Activated CD8-positive, alpha-beta T cell treated with anti-CD3 and anti-CD28 coated beads, Interleukin-2, amount 10 ng/mL, durations not matched to agents 7 days and 5 days (primary cell): ENCODE measurements around the gene AFAP1L2. TPM values are rescaled to one million over a fixed set of nuclear protein-coding genes. Genes with fewer than 3 reads are reported as not detected.

Experiments used
- ATAC-seq: fragments of 150-1000 bp; cut with Tn5 transposase; one replicate; pipeline ENCODE4 v1.10.0; 2021; ENCODE audit warnings: moderate library complexity
- CTCF ChIA-PET: fragments of 350-600 bp; sonication (Branson Sonifier 250); formaldehyde crosslinking; loops from one replicate; lab custom pipeline; 2021; ENCODE audit warnings: antibody characterized with exemption; lab: Charles Lee
- POLR2A ChIA-PET: fragments of 350-600 bp; sonication (Branson Sonifier 250); formaldehyde crosslinking; loops from one replicate; lab custom pipeline; 2021; ENCODE audit warnings: antibody characterized with exemption; lab: Charles Lee
- DNase-seq: peaks from one replicate; pipeline ENCODE4 v3.0.0-alpha.2; 2020
- H3K27ac Mint-ChIP-seq: one replicate; pipeline ENCODE4 v1.8.0; 2021; ENCODE audit warnings: mild to moderate bottlenecking, mixed read lengths
- H3K27me3 Mint-ChIP-seq: one replicate; pipeline ENCODE4 v1.8.0; 2021; ENCODE audit warnings: low read depth, mixed read lengths
- H3K36me3 Mint-ChIP-seq: one replicate; pipeline ENCODE4 v1.8.0; 2021; ENCODE audit warnings: low read depth, mixed read lengths
- H3K4me1 Mint-ChIP-seq: one replicate; pipeline ENCODE4 v1.8.0; 2021; ENCODE audit warnings: low read depth, mixed read lengths
- H3K4me3 Mint-ChIP-seq: one replicate; pipeline ENCODE4 v1.8.0; 2021; ENCODE audit warnings: mild to moderate bottlenecking, mixed read lengths
- H3K9me3 Mint-ChIP-seq: one replicate; pipeline ENCODE4 v1.8.0; 2022; ENCODE audit warnings: mixed read lengths; ENCODE audit not compliant: insufficient read depth
- total RNA-seq, 2 experiments: library from RNA; stranded (reverse); gene quantifications; one replicate each; pipeline ENCODE4 v1.2.3, GENCODE V29; 2021

The AFAP1L2 gene
- total RNA-seq, 2 experiments from 2014 or later: 4.0 to 4.8 TPM

- Mint-ChIP-seq H3K9me3 (no peaks in the 10 kb centered on the region), H3K27ac (no peak overlapping the region), H3K27me3 (peaks cover 4% of the 10 kb centered on the region), H3K4me3 (no peak overlapping the region), H3K4me1 (peaks cover 14% of the 10 kb centered on the region), H3K36me3 (no peaks in the 10 kb centered on the region)
- DNase-seq: no peak
- ChIA-PET POLR2A (no interaction called here), CTCF (interaction anchor here (1.5 kb wide), 1 partner anchor 19 kb away, joined by 4 read pairs; no protein-coding TSS in a partner anchor)
- no peak for ATAC-seq
Observed at GRCh38 chr10:114372179-114372578, 32.1 kb downstream of the AFAP1L2 start.

DNA sequence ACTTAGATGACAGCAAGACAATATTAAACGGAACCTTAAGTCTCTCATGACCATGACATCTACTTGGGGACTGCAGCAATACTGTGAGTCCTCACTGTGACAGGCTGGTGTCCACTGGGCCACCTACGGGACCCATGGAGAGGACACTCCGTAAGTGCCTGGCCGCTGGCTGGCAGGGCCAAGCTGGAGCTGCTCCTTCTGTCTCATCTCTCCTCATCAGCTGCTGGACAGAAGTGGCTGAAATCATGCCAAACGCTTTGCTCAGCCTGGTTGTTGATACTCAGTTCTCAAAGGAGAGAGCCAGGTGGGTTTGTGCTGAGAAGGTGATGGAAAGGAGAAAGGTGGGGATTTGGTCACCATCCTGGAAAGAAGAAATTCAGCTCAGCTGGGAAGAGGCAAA, 33.3 kb downstream of the AFAP1L2 start:
- ChIA-PET CTCF (no interaction called here), POLR2A (interaction anchor here (0.6 kb wide), 1 partner anchor 883 kb away, joined by 3 read pairs; no protein-coding TSS in a partner anchor)
- H3K27ac Mint-ChIP-seq: no peak overlapping the region
- ATAC-seq (no peak), DNase-seq (no peak)
- H3K9me3 Mint-ChIP-seq: no peaks in the 10 kb centered on the region
- no peaks in the 10 kb centered on the region for H3K36me3 Mint-ChIP-seq
- H3K27me3 Mint-ChIP-seq: peaks cover 3% of the 10 kb centered on the region
- H3K4me3 Mint-ChIP-seq: no peak overlapping the region
- peaks cover 17% of the 10 kb centered on the region for H3K4me1 Mint-ChIP-seq

- peaks cover 17% of the 10 kb centered on the region for H3K4me1 Mint-ChIP-seq
- ChIA-PET POLR2A (interaction anchor here (0.6 kb wide), 1 partner anchor 883 kb away, joined by 3 read pairs; no protein-coding TSS in a partner anchor), CTCF (interaction anchor here (1.1 kb wide), 1 partner anchor 66 kb away, joined by 4 read pairs; no protein-coding TSS in a partner anchor)
- H3K27me3 Mint-ChIP-seq: peaks cover 1% of the 10 kb centered on the region
- ATAC-seq: no peak
- H3K27ac Mint-ChIP-seq: peak overlapping the region; percentile 52
- DNase-seq: no peak
- H3K4me3 Mint-ChIP-seq: no peak overlapping the region
- H3K9me3 Mint-ChIP-seq: no peaks in the 10 kb centered on the region
- H3K36me3 Mint-ChIP-seq: no peaks in the 10 kb centered on the region
Observed at GRCh38 chr10:114370199-114370598, 34.1 kb downstream of the AFAP1L2 start.

DNA sequence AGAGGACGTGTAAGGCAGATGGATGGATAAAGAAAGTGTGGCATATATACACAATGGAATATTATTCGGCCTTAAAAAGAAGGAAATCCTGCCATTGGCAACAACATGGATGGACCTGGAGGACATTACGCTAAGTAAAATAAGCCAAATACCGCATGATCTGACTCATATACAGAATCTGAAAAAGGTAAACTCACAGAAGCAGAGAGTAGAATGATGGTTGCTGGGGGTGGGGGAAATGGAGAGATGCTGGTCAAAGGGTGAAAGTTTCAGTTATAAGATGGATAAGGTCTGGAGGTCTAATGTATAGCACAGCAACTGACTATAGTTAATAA, 36.3 kb downstream of the AFAP1L2 start:
- CTCF ChIA-PET: no interaction called here
- POLR2A ChIA-PET: no interaction called here

GRCh38 chr10:114367351-114368056, 36.8 kb downstream of the AFAP1L2 start:
- Mint-ChIP-seq H3K36me3 (no peaks in the 10 kb centered on the region), H3K27me3 (peaks cover 3% of the 10 kb centered on the region), H3K27ac (no peak overlapping the region), H3K9me3 (no peaks in the 10 kb centered on the region), H3K4me1 (peaks cover 17% of the 10 kb centered on the region), H3K4me3 (no peak overlapping the region)
- DNase-seq (no peak), ATAC-seq (no peak)
- ChIA-PET CTCF (interaction anchor here (1.1 kb wide), 1 partner anchor 63 kb away, joined by 5 read pairs; no protein-coding TSS in a partner anchor), POLR2A (no interaction called here)

More for the DNA sequence above, 36.3 kb downstream of the AFAP1L2 start:
- Mint-ChIP-seq H3K4me1 (peaks cover 17% of the 10 kb centered on the region), H3K27me3 (peaks cover 3% of the 10 kb centered on the region), H3K36me3 (no peaks in the 10 kb centered on the region), H3K9me3 (no peaks in the 10 kb centered on the region), H3K4me3 (no peak overlapping the region), H3K27ac (no peak overlapping the region)
- ATAC-seq (no peak), DNase-seq (no peak)

DNA sequence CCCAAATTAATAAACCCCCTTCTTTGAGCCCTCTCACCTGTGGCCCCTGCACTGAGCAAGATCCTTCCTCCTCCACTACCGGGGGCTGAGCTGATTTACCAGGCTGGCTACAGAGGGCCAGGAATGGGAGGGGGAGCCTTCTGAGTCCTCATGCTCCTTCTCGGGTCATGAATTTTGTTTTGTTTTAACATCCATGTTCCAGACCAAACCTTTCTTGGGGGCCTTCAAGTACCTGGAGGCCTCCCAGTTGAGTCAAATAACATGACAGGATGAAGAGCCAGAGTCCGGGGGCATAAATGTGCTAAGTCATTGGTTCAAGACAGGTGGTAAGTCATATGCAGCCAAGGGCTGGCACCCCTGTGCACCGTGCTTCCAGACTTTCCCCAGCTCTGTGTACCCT, 39.6 kb downstream of the AFAP1L2 start:
- CTCF ChIA-PET: no interaction called here
- Mint-ChIP-seq H3K4me1 (peaks cover 12% of the 10 kb centered on the region), H3K27ac (no peak overlapping the region), H3K36me3 (no peaks in the 10 kb centered on the region), H3K27me3 (peaks cover 7% of the 10 kb centered on the region), H3K9me3 (no peaks in the 10 kb centered on the region), H3K4me3 (no peak overlapping the region)
- POLR2A ChIA-PET: no interaction called here
- ATAC-seq: no peak
- no peak for DNase-seq

GRCh38 chr10:114363745-114364454, 40.4 kb downstream of the AFAP1L2 start:
- Mint-ChIP-seq H3K27me3 (peaks cover 9% of the 10 kb centered on the region), H3K4me1 (peaks cover 10% of the 10 kb centered on the region), H3K27ac (no peak overlapping the region), H3K4me3 (no peak overlapping the region), H3K36me3 (no peaks in the 10 kb centered on the region), H3K9me3 (no peaks in the 10 kb centered on the region)
- DNase-seq: no peak
- ChIA-PET POLR2A (no interaction called here), CTCF (no interaction called here)
- ATAC-seq: no peak

DNA sequence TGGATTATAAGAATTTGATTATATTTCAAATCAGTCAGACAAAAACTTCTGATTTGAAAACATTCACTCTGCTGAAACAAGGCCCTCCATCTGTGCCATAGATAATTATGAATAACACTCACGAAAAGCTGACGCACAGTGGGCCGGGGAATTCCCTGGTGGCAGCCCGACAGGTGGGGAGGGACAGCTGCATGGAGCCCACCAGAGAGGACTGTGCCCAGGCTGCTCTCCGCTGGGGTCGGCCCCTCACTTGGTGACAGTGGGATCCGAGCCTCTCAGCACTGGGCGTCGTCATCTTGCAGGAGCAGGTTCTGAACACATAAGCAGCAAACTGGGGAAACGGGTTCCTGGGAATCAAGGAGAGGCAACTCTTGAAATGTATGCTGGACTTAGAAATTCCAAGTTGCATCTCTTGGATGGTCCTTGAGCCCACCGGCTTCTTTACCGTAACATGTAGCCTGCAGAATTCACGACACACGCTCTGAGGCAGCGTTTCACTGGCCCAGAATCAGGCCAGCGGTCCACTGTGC, 41.4 kb downstream of the AFAP1L2 start:
- ChIA-PET CTCF (interaction anchor here (0.9 kb wide), 1 partner anchor 15 kb away, joined by 3 read pairs; no protein-coding TSS in a partner anchor), POLR2A (interaction anchor here (0.5 kb wide), 1 partner anchor 206 kb away, joined by 3 read pairs; no protein-coding TSS in a partner anchor)
- no peaks in the 10 kb centered on the region for H3K36me3 Mint-ChIP-seq
- DNase-seq: no peak
- no peak overlapping the region for H3K27ac Mint-ChIP-seq
- ATAC-seq: no peak
- H3K4me3 Mint-ChIP-seq: no peak overlapping the region
- H3K27me3 Mint-ChIP-seq: peaks cover 10% of the 10 kb centered on the region
- no peaks in the 10 kb centered on the region for H3K9me3 Mint-ChIP-seq
- peaks cover 10% of the 10 kb centered on the region for H3K4me1 Mint-ChIP-seq

DNA sequence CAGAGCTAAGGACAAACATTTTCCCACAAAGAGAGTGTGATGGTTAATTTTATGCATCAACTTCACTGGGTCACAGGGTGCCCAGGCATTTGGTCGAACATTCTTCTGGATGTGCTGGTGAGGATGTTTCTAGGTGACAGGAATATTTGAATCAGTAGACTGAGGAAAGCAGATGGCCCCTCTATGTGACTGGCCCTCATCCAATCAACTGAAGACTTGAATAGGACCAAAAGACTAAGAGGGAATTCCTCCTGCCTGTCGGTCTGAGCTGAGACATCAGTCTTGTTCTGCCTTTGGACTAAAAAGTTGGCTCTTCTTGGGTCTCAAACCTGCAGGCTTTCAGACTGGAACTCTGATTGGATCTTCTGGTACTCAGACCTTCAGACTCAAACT, 44.4 kb downstream of the AFAP1L2 start:
- ChIA-PET CTCF (no interaction called here), POLR2A (no interaction called here)
- Mint-ChIP-seq H3K27me3 (peaks cover 12% of the 10 kb centered on the region), H3K27ac (no peak overlapping the region), H3K4me1 (peaks cover 6% of the 10 kb centered on the region), H3K36me3 (no peaks in the 10 kb centered on the region), H3K9me3 (no peaks in the 10 kb centered on the region), H3K4me3 (no peak overlapping the region)
- DNase-seq (no peak), ATAC-seq (no peak)

GRCh38 chr10:114359041-114359952, 45.0 kb downstream of the AFAP1L2 start:
- DNase-seq: no peak
- H3K9me3 Mint-ChIP-seq: no peaks in the 10 kb centered on the region
- POLR2A ChIA-PET: no interaction called here

DNA sequence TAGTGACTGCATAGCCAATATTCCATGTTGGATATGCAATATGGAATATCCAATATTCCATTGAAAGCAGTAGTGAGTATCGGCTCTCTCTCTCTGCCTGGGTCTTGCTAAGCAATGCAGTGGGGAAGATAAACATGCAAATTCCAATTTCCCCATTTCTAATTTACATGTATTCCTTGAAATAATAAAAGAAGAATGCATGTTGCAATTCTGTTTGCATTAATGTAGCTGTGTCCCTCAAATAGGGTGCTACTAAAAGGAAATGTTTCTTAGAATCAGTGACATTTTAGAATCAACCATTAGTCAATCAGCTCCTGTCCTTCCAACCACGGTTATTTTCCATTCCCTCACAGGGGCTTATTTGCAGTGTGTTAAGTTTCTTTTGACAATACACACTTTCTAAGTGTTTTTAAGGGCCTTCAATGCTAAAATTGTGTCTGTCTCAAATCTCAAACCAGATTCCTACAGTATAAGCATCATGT, 46.7 kb downstream of the AFAP1L2 start:
- Mint-ChIP-seq H3K27me3 (peaks cover 10% of the 10 kb centered on the region), H3K9me3 (no peaks in the 10 kb centered on the region), H3K4me1 (peaks cover 8% of the 10 kb centered on the region), H3K36me3 (no peaks in the 10 kb centered on the region), H3K27ac (no peak overlapping the region), H3K4me3 (no peak overlapping the region)
- no peak for ATAC-seq
- ChIA-PET CTCF (interaction anchor here (0.8 to 1.7 kb wide), 2 partner anchors 54 to 114 kb away, joined by 3 to 8 read pairs; no protein-coding TSS in a partner anchor), POLR2A (no interaction called here)
- DNase-seq: no peak

More at GRCh38 chr10:114359041-114359952, 45.0 kb downstream of the AFAP1L2 start:
- CTCF ChIA-PET: interaction anchor here (1.4 kb wide), 1 partner anchor 55 kb away, joined by 4 read pairs; no protein-coding TSS in a partner anchor
- no peak for ATAC-seq
- Mint-ChIP-seq H3K4me1 (peaks cover 6% of the 10 kb centered on the region), H3K4me3 (no peak overlapping the region), H3K27me3 (peaks cover 11% of the 10 kb centered on the region), H3K36me3 (no peaks in the 10 kb centered on the region), H3K27ac (no peak overlapping the region)
